ENCODE data around the gene EDA2R. TPM values are rescaled to one million over a fixed set of nuclear protein-coding genes. Genes with fewer than 3 reads are reported as not detected.

The EDA2R gene, protein sequence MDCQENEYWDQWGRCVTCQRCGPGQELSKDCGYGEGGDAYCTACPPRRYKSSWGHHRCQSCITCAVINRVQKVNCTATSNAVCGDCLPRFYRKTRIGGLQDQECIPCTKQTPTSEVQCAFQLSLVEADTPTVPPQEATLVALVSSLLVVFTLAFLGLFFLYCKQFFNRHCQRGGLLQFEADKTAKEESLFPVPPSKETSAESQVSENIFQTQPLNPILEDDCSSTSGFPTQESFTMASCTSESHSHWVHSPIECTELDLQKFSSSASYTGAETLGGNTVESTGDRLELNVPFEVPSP
- total RNA-seq (ENCODE audit: low replicate concordance) = 9.2 and 28.1 TPM in 2 replicates

GRCh38 chrX:66638591-66639500 lies at the start of gene EDA2R:
Gene EDA2R, minus strand, starts transcription at chrX:66639078. Its CDS starts 23,058 bp downstream, at chrX:66616020.
- peak; percentile 87 for DNase-seq (ENCODE audit: low read depth)
- peak within 1 kb of the TSS; percentile 65 for H3K4me3 ChIP-seq (ENCODE audit: low read depth, low read length)
- TF ChIP-seq, protein P1, sequence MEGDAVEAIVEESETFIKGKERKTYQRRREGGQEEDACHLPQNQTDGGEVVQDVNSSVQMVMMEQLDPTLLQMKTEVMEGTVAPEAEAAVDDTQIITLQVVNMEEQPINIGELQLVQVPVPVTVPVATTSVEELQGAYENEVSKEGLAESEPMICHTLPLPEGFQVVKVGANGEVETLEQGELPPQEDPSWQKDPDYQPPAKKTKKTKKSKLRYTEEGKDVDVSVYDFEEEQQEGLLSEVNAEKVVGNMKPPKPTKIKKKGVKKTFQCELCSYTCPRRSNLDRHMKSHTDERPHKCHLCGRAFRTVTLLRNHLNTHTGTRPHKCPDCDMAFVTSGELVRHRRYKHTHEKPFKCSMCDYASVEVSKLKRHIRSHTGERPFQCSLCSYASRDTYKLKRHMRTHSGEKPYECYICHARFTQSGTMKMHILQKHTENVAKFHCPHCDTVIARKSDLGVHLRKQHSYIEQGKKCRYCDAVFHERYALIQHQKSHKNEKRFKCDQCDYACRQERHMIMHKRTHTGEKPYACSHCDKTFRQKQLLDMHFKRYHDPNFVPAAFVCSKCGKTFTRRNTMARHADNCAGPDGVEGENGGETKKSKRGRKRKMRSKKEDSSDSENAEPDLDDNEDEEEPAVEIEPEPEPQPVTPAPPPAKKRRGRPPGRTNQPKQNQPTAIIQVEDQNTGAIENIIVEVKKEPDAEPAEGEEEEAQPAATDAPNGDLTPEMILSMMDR (IDR thresholded peaks at IDR 0.05; ENCODE audit: insufficient read depth, low read length) = no peak

DNA sequence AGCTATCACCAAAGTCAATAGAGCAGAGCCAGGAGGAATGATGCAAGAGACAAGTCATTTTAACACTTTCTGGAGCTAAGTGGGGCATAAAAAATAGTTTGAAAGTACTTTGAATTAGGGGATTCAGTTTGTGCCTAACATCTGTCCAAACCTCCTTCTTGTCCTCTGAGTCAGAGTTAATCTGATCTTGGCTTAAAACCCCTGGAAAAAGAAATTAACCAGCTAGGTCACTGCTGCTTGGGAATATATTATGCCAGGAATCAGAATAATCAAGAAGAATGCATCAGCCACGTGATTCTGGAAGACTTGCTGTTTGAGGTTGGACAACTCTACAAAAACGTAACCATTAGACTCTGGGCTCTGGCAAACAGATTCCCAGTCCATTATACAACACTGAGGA lies 45.3 kb upstream of the EDA2R start:
- H3K4me3 ChIP-seq (ENCODE audit: low read depth, low read length) = no peak overlapping the region
- DNase-seq (ENCODE audit: low read depth) = peak; percentile 88
- TF ChIP-seq, protein P1 (IDR thresholded peaks at IDR 0.05; ENCODE audit: insufficient read depth, low read length) = no peak

DNA sequence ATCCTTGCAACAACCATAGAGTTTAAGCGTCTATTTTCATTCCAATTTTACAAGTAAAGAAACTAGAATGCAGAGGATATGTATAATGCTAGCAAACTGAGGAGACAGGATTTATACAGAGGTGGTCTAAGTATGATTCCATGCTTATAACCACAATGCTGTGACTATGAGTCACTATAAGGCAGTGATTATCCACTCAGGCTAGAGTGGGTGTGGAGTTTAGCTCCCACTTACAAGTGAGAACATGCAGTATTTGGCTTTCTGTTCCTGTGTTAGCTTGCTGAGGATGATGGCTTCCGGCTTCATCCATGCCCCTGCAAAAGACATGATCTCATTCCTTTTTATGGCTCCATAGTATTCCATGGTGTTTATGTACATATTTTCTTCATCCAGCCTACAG lies 41.6 kb upstream of the EDA2R start:
- H3K4me3 ChIP-seq (ENCODE audit: low read depth, low read length) = no peak overlapping the region
- TF ChIP-seq, protein P1 (IDR thresholded peaks at IDR 0.05; ENCODE audit: insufficient read depth, low read length) = no peak
- peak; percentile 50 for DNase-seq (ENCODE audit: low read depth)

DNA sequence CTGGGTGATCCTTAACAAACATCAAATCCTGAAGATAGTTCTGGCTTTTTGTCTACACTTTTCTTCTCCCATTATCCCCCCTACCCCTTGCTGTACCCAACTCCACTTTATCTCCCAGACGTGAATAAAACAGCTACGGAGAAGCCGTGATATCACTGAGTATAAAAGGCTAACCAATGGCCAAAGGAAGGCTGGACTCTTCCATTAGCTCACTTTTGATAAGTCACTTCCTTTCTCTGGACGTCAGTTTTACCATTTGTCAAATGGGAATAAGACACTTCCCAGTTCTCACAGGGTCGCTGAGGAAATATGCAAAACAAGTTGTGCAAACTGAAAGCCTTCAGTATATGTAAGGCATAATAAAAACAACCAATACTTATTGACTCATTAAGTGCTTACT lies 38.6 kb upstream of the EDA2R start:
- H3K4me3 ChIP-seq (ENCODE audit: low read depth, low read length) = no peak overlapping the region
- TF ChIP-seq, protein P1 (IDR thresholded peaks at IDR 0.05; ENCODE audit: insufficient read depth, low read length) = no peak
- peak; percentile 59 for DNase-seq (ENCODE audit: low read depth)

DNA sequence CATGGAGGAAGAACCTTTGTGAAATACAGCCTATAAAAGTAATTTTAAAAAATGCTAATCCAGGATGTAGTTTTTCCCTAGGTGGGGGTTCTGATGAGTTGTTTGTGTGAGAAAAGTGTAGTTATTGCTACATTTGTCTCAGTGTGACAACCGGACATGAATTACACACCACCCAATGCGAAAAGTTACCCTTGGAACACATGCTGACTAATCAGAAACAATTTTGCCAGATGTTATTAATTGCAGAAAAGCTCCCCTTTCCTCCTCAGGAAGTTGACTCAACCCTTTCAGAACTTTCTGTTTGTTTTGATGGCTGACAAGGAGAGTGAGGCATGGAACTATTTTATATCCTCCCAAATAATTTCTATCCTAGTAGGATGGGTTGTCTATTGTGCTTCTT lies 38.1 kb upstream of the EDA2R start:
- H3K4me3 ChIP-seq (ENCODE audit: low read depth, low read length) = no peak overlapping the region
- TF ChIP-seq, protein P1 (IDR thresholded peaks at IDR 0.05; ENCODE audit: insufficient read depth, low read length) = no peak
- DNase-seq (ENCODE audit: low read depth) = peak; percentile 85

DNA sequence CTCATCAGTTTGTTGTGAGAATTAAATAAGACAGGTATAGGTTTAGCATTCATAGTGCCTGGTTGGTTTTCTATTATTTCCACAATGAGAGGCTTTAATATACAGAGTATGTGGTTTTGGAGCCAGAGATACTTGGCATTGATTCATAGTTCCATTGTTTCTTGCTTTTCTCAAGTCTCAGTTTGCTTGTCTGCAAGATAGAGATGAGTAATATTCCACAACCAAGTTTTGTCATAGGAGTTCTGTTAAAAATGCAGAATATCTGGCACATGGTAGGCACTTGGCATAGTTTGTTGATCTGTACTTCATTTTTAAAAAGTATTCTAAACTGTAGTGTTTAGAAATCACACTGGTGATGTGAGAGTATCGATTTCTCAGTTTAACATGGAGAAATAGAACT lies 37.5 kb upstream of the EDA2R start:
- peak; percentile 90 for DNase-seq (ENCODE audit: low read depth)
- H3K4me3 ChIP-seq (ENCODE audit: low read depth, low read length) = no peak overlapping the region
- TF ChIP-seq, protein P1 (IDR thresholded peaks at IDR 0.05; ENCODE audit: insufficient read depth, low read length) = no peak
